Omental fat pad (tissue), 4 donors: ENCODE results near the gene LHB. TPM values are rescaled to one million over a fixed set of nuclear protein-coding genes. Genes with fewer than 3 reads are reported as not detected.
A peak's percentile ranks its signal among the peaks of the same experiment; 100 is the strongest.

Experiments used
- ATAC-seq: fragments of 150-250 bp; one replicate; pipeline ENCODE4 v1.9.1; 2016; ENCODE audit warnings: mild to moderate bottlenecking, moderate library complexity; ENCODE audit not compliant: low FRiP score
- DNase-seq: peaks from one replicate; pipeline ENCODE4 v3.0.0-alpha.2; 2019; ENCODE audit warnings: low spot score
- CTCF ChIP-seq, 3 donors: fragments of 450-650 bp; IDR thresholded peaks; one replicate each; pipeline ENCODE4 v1.5.1; 2016 to 2017; ENCODE audit warnings: antibody characterized with exemption in 3 of 3, mild to moderate bottlenecking in 3 of 3, moderate library complexity in 2 of 3
- total RNA-seq, 4 donors: library from RNA; depleted of rRNA; stranded (reverse); fragments of >200 nt; gene quantifications; one replicate each; pipeline ENCODE4 v1.1.0, GENCODE V29; 2016

LHB gene
- total RNA-seq, 4 donors from 2014 or later, result not detected

GRCh38 chr19:49014870-49015255 is 2.0 kb downstream of the LHB start:
- DNase-seq (no peak), ATAC-seq (no peak)

GRCh38 chr19:49014123-49014869 is 2.6 kb downstream of the LHB start:
- no peak for DNase-seq
- ATAC-seq, result no peak
- TF ChIP-seq CTCF (IDR thresholded peaks at IDR 0.05), result no peak

More at GRCh38 chr19:49014870-49015255, 2.0 kb downstream of the LHB start:
- TF ChIP-seq CTCF (IDR thresholded peaks at IDR 0.05), result no peak

- TF ChIP-seq CTCF (IDR thresholded peaks at IDR 0.05), result no peak
- DNase-seq (no peak), ATAC-seq (no peak)
Measured at GRCh38 chr19:49011194-49011593, 5.7 kb downstream of the LHB start.

DNA sequence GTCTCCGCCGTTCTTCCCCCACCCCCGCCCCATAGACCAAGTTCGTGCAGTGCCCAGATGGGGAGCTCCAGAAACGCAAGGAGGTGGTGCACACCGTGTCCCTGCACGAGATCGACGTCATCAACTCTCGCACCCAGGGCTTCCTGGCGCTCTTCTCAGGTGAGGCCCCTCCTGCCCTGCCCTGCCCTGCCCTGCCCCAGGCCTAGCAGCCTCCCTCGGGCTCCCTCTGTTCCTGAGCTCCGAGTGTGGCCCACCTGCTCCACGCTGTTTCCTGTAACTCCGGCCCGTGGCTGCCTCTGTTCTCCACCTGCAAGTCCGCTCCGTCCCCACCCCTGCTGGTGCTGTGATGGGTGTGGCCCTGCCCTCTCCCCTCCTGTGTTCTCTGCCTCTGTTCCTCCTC is 6.4 kb downstream of the LHB start:
- DNase-seq (no peak), ATAC-seq (no peak)
- TF ChIP-seq CTCF (IDR thresholded peaks at IDR 0.05), result no peak

- TF ChIP-seq CTCF (IDR thresholded peaks at IDR 0.05), result no peak
- ATAC-seq (no peak), DNase-seq (no peak)
Measured at GRCh38 chr19:49009828-49010227, 7.1 kb downstream of the LHB start.

- TF ChIP-seq CTCF (IDR thresholded peaks at IDR 0.05), result no peak
- peak; percentile 6 for ATAC-seq
- DNase-seq, result no peak
Measured at GRCh38 chr19:49006905-49007304, 10.0 kb downstream of the LHB start.

- DNase-seq, result no peak
- TF ChIP-seq CTCF (IDR thresholded peaks at IDR 0.05), result no peak
- no peak for ATAC-seq
Measured at GRCh38 chr19:49004964-49005614, 11.8 kb downstream of the LHB start.
